Esophagus muscularis mucosa (tissue), 3 donors: ENCODE data around the gene TXK.

ENCODE experiments used
- CTCF ChIP-seq, 3 experiments: fragments of 200-600 bp in 2 of 3; fragments of 450-650 bp in 1 of 3; sonication (generic) in 2 of 3; IDR thresholded peaks; one replicate each; pipeline ENCODE4 v1.5.1; 2017 to 2019; ENCODE audit warnings: antibody characterized with exemption in 3 of 3, mild to moderate bottlenecking in 2 of 3, moderate library complexity in 1 of 3
- POLR2A ChIP-seq: fragments of 450-650 bp; IDR thresholded peaks from one replicate; pipeline ENCODE4 v1.6.1; 2017; ENCODE audit warnings: antibody characterized with exemption, moderate library complexity, mild to moderate bottlenecking, low read depth

- TF ChIP-seq POLR2A (no peak), CTCF (IDR thresholded peaks at IDR 0.05) (no peak)
Measured at GRCh38 chr4:48047421-48047844, 86.6 kb downstream of the TXK start.
